Measurements from ENCODE around the gene CNPPD1.
"Not testable (repeated sequence)": the region's sequence is repeated elsewhere in the genome, so short reads cannot be mapped to it uniquely, and the experiment has no call there.

Gene CNPPD1

GRCh38 chr2:219205165-219205538, 28.4 kb upstream of the CNPPD1 start:
- no peak for TF ChIP-seq GABPA (IDR thresholded peaks at IDR 0.05; ENCODE audit: low read depth)
- no peak for TF ChIP-seq REST (IDR thresholded peaks at IDR 0.05; ENCODE audit: insufficient replicate concordance, low read depth)
- no peak for TF ChIP-seq SPI1 (IDR thresholded peaks at IDR 0.05; ENCODE audit: borderline replicate concordance, low read depth)
- no peak for TF ChIP-seq CTCF (IDR thresholded peaks at IDR 0.05; ENCODE audit: insufficient read depth, low read length)
- DNase-seq (ENCODE audit: low read depth in 1 of 2, low spot score in 1 of 2), result no peak
- H3K27ac ChIP-seq (replicated peaks), result no peak overlapping the region
- no peaks in the 10 kb centered on the region for H3K27me3 ChIP-seq (ENCODE audit: insufficient read depth, poor library complexity, severe bottlenecking)
- H3K4me3 ChIP-seq (replicated peaks; ENCODE audit: insufficient read depth, low read length), result no peak overlapping the region

GRCh38 chr2:219204425-219205164, 27.9 kb upstream of the CNPPD1 start:
- DNase-seq (ENCODE audit: low read depth in 1 of 2, low spot score in 1 of 2), result no peak
- no peak overlapping the region for H3K4me3 ChIP-seq (replicated peaks; ENCODE audit: insufficient read depth, low read length)
- H3K27me3 ChIP-seq (ENCODE audit: insufficient read depth, poor library complexity, severe bottlenecking), result no peaks in the 10 kb centered on the region
- no peak for TF ChIP-seq SPI1 (IDR thresholded peaks at IDR 0.05; ENCODE audit: borderline replicate concordance, low read depth)
- TF ChIP-seq CTCF (IDR thresholded peaks at IDR 0.05; ENCODE audit: insufficient read depth, low read length), result no peak
- TF ChIP-seq REST (IDR thresholded peaks at IDR 0.05; ENCODE audit: insufficient replicate concordance, low read depth), result no peak
- no peak for TF ChIP-seq GABPA (IDR thresholded peaks at IDR 0.05; ENCODE audit: low read depth)
- no peak for TF ChIP-seq POLR2AphosphoS5 (IDR thresholded peaks at IDR 0.05; ENCODE audit: low read depth)
- H3K27ac ChIP-seq (replicated peaks), result no peak overlapping the region

GRCh38 chr2:219201331-219201730, 24.6 kb upstream of the CNPPD1 start:
- not testable (repeated sequence) for DNase-seq (ENCODE audit: low read depth in 1 of 2, low spot score in 1 of 2); H3K27ac ChIP-seq (replicated peaks); H3K27me3 ChIP-seq (ENCODE audit: insufficient read depth, poor library complexity, severe bottlenecking); H3K4me3 ChIP-seq (replicated peaks; ENCODE audit: insufficient read depth, low read length)

GRCh38 chr2:219200502-219201326, 24.0 kb upstream of the CNPPD1 start:
- not testable (repeated sequence) for H3K4me3 ChIP-seq (replicated peaks; ENCODE audit: insufficient read depth, low read length); H3K27me3 ChIP-seq (ENCODE audit: insufficient read depth, poor library complexity, severe bottlenecking); DNase-seq (ENCODE audit: low read depth in 1 of 2, low spot score in 1 of 2); H3K27ac ChIP-seq (replicated peaks)

All from HL-60 (cell line).